MCF 10A (cell line): Measurements from ENCODE around the gene TMTC4. TPM values are rescaled to one million over a fixed set of nuclear protein-coding genes. Genes with fewer than 3 reads are reported as not detected.
"Not testable (repeated sequence)": the region's sequence is repeated elsewhere in the genome, so short reads cannot be mapped to it uniquely, and the experiment has no call there.

Experiments used
- BruUV-seq: library from RNA; stranded (reverse); fragments of 400-500 nt; replicated peaks from 2 replicates; lab custom pipeline; 2021; lab: Mats Ljungman, UMichigan
- CTCF ChIA-PET: fragments of 300-600 bp; sonication (Branson Sonifier 250); formaldehyde crosslinking; extraction: SDS; loops from one replicate; lab custom pipeline; 2021; ENCODE audit warnings: antibody characterized with exemption, inconsistent platforms; lab: Yijun Ruan, JAX
- POLR2A ChIA-PET: fragments of 300-600, 350-650 bp; sonication (Branson Sonifier 250); formaldehyde crosslinking; extraction: SDS; loops from one replicate; lab custom pipeline; 2020; ENCODE audit warnings: antibody characterized with exemption, inconsistent platforms; lab: Yijun Ruan, JAX
- DNase-seq: peaks from one replicate; pipeline ENCODE4 v3.0.0-alpha.2; 2018; ENCODE audit not compliant: unreplicated experiment
- H3K27ac Mint-ChIP-seq: one replicate; pipeline ENCODE4 v1.8.0; 2022; ENCODE audit warnings: mild to moderate bottlenecking, low read depth, mixed read lengths; ENCODE audit not compliant: unreplicated experiment
- H3K27me3 Mint-ChIP-seq: one replicate; pipeline ENCODE4 v1.8.0; 2022; ENCODE audit warnings: mixed read lengths; ENCODE audit not compliant: insufficient read depth, unreplicated experiment
- H3K36me3 Mint-ChIP-seq: one replicate; pipeline ENCODE4 v1.8.0; 2022; ENCODE audit warnings: mild to moderate bottlenecking, moderate library complexity, mixed read lengths; ENCODE audit not compliant: insufficient read depth, unreplicated experiment
- H3K4me1 Mint-ChIP-seq: one replicate; pipeline ENCODE4 v1.8.0; 2022; ENCODE audit warnings: mixed read lengths; ENCODE audit not compliant: insufficient read depth, unreplicated experiment
- H3K4me3 Mint-ChIP-seq: one replicate; pipeline ENCODE4 v1.8.0; 2022; ENCODE audit warnings: mild to moderate bottlenecking, moderate library complexity, mixed read lengths; ENCODE audit not compliant: unreplicated experiment
- H3K9me3 Mint-ChIP-seq: one replicate; pipeline ENCODE4 v1.8.0; 2022; ENCODE audit warnings: mixed read lengths; ENCODE audit not compliant: unreplicated experiment
- CTCF ChIP-seq: fragments of 200-600 bp; IDR thresholded peaks from one replicate; pipeline ENCODE4 v1.8.0; 2022; ENCODE audit warnings: antibody characterized with exemption, mild to moderate bottlenecking; ENCODE audit not compliant: unreplicated experiment
- intact Hi-C: fragments of 100-400 bp; cut with micrococcal nuclease; formaldehyde crosslinking; loops from 2 replicates; pipeline ENCODE4 v1.14.1; 2022
- total RNA-seq: library from RNA; stranded (reverse); gene quantifications from 2 replicates; pipeline ENCODE4 v1.2.3, GENCODE V29; 2022

Gene TMTC4
- total RNA-seq, 1 experiment from 2014 or later, result 10.8 TPM

GRCh38 chr13:100715604-100716003 lies 41.0 kb upstream of the TMTC4 start:
- CTCF ChIA-PET, result interaction anchor here (1.1 kb wide), 1 partner anchor 385 kb away, joined by 3 read pairs; no protein-coding TSS in a partner anchor
- Mint-ChIP-seq H3K4me3 (no peak overlapping the region), H3K4me1 (no peaks in the 10 kb centered on the region), H3K27me3 (no peaks in the 10 kb centered on the region), H3K27ac (no peak overlapping the region), H3K9me3 (peaks cover 7% of the 10 kb centered on the region), H3K36me3 (no peaks in the 10 kb centered on the region)
- POLR2A ChIA-PET, result no interaction called here
- DNase-seq, result no peak
- no TSS peak for BruUV-seq
- intact Hi-C loops, result no loop called here
- TF ChIP-seq CTCF, result no peak

DNA sequence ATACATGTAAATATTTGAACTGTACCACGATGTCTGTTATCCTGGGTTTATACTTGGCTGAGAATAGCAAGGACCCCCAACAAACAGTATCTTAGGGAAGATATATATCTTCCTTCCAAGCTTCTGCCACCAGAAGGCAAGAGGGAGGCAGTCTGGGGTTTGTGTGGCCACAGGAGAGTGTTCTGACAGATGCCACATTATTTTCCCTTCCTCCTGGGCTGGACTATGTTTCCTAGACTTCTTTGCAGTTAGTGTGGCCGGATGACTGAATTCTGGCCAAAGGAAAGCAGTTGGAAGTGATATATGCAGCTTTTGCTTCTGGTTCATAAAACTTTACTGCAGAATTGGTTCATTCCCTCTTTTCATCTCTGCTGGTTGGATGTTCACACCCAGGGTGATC lies 39.9 kb upstream of the TMTC4 start:
- peaks cover 2% of the 10 kb centered on the region for H3K9me3 Mint-ChIP-seq
- no peaks in the 10 kb centered on the region for H3K27me3 Mint-ChIP-seq
- intact Hi-C loops, result no loop called here
- H3K27ac Mint-ChIP-seq, result no peak overlapping the region
- BruUV-seq, result no TSS peak
- POLR2A ChIA-PET, result no interaction called here
- CTCF ChIA-PET, result interaction anchor here (0.6 kb wide), 1 partner anchor 400 kb away, joined by 3 read pairs; no protein-coding TSS in a partner anchor
- no peak for DNase-seq
- H3K4me3 Mint-ChIP-seq, result no peak overlapping the region
- TF ChIP-seq CTCF, result no peak
- no peaks in the 10 kb centered on the region for H3K4me1 Mint-ChIP-seq
- H3K36me3 Mint-ChIP-seq, result no peaks in the 10 kb centered on the region

DNA sequence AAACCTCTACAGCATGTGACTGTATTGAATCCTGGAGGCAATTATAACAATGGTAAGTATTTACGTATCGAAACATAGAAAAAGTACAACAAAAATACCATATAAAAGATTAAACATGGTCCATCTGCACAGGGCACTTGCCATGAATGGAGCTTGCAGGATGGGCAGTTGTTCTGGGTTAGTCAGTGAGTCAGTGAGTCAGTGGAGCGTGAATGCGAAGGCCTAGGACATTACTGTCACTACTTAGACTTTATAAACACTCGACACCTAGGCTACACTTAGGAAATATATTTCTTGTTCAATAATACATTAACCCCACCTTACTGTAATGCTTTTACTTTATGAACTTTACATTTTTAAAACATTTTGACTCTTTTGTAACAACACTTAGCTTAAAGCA lies 35.6 kb upstream of the TMTC4 start:
- TF ChIP-seq CTCF, result no peak
- ChIA-PET POLR2A (no interaction called here), CTCF (interaction anchor here (0.6 to 1.3 kb wide), 4 partner anchors 12 to 418 kb away, joined by 3 to 4 read pairs (median 3); no protein-coding TSS in a partner anchor)
- DNase-seq, result no peak
- Mint-ChIP-seq H3K4me1 (no peaks in the 10 kb centered on the region), H3K27me3 (no peaks in the 10 kb centered on the region), H3K4me3 (no peak overlapping the region), H3K36me3 (no peaks in the 10 kb centered on the region), H3K27ac (no peak overlapping the region), H3K9me3 (no peaks in the 10 kb centered on the region)
- intact Hi-C loops, result no loop called here
- no TSS peak for BruUV-seq

DNA sequence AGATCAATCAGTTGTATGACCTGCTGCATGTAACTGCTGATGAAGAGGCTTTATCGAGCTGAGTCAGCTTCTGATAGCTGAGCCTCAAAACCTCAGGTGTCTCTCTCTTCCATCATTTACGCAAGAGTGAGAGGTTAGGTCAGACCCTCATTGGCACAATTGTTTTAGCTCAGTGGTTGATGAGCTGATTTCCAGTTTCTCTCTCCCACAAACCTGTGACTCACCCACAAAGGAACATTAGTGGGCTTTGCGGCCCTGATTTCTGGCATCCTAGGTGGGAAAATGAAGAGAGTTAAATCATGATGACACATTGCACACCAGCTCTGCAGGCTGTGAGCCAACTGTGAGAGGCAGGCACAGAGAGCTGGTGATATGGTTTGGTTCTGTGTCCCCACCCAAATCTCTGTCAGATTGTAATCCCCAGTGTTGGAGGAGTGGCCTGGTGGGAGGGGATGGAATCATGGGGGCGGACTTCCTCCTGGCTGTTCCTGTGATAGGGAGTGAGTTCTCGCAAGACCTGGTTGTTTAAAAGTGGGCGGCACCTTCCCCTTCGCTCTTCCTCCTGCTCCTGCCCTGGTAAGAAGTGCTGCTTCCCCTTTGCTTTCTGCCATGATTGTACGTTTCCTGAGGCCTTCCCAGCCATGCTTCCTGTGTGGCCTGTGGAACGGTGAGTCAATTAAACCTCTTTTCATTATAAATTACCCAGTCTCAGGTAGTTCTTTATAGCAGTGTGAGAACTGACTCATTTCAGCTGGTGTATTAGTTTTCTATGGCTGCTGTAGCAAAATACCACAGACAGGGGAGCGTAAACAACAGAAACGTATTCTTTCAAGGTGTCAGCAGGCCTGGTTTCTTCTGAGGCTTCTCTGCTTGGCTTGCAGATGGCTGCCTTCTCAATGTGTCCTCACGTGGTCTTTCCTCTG lies 33.5 kb upstream of the TMTC4 start:
- Mint-ChIP-seq H3K4me3 (no peak overlapping the region), H3K27ac (no peak overlapping the region), H3K4me1 (no peaks in the 10 kb centered on the region), H3K27me3 (no peaks in the 10 kb centered on the region), H3K9me3 (no peaks in the 10 kb centered on the region), H3K36me3 (no peaks in the 10 kb centered on the region)
- peak; percentile 83 for DNase-seq
- intact Hi-C loops, result no loop called here
- CTCF ChIA-PET, result interaction anchor here (0.6 to 1.1 kb wide), 3 partner anchors 13 to 213 kb away, joined by 3 to 5 read pairs (median 4); no protein-coding TSS in a partner anchor
- TF ChIP-seq CTCF, result no peak
- POLR2A ChIA-PET, result no interaction called here
- BruUV-seq, result no TSS peak

GRCh38 chr13:100698331-100698730 lies 23.7 kb upstream of the TMTC4 start:
- H3K27me3 Mint-ChIP-seq, POLR2A ChIA-PET, DNase-seq, H3K9me3 Mint-ChIP-seq, H3K36me3 Mint-ChIP-seq, intact Hi-C loops, H3K27ac Mint-ChIP-seq, H3K4me1 Mint-ChIP-seq, BruUV-seq, H3K4me3 Mint-ChIP-seq, CTCF ChIA-PET: not testable (repeated sequence)
